Ovary (tissue), 3 donors: ENCODE measurements around the gene FNBP1.

Experiments
- POLR2A ChIP-seq: fragments of 450-650 bp; IDR thresholded peaks from one replicate; pipeline ENCODE4 v1.6.1; 2017; ENCODE audit warnings: antibody characterized with exemption, mild to moderate bottlenecking, moderate library complexity
- TF ChIP-seq, protein P1 (sequence below), 3 donors: fragments of 450-650 bp in 2 of 3; fragments of 200-600 bp in 1 of 3; IDR thresholded peaks; one replicate each; pipeline versions ENCODE4 v1.5.1 to v1.8.0; 2016 to 2022; ENCODE audit warnings: antibody characterized with exemption in 3 of 3, mild to moderate bottlenecking in 1 of 3
- donor health status: DM: no; HTN: no; CAD: no.

GRCh38 chr9:129996161-129996830, 46.7 kb downstream of the FNBP1 start:
- TF ChIP-seq, protein P1, sequence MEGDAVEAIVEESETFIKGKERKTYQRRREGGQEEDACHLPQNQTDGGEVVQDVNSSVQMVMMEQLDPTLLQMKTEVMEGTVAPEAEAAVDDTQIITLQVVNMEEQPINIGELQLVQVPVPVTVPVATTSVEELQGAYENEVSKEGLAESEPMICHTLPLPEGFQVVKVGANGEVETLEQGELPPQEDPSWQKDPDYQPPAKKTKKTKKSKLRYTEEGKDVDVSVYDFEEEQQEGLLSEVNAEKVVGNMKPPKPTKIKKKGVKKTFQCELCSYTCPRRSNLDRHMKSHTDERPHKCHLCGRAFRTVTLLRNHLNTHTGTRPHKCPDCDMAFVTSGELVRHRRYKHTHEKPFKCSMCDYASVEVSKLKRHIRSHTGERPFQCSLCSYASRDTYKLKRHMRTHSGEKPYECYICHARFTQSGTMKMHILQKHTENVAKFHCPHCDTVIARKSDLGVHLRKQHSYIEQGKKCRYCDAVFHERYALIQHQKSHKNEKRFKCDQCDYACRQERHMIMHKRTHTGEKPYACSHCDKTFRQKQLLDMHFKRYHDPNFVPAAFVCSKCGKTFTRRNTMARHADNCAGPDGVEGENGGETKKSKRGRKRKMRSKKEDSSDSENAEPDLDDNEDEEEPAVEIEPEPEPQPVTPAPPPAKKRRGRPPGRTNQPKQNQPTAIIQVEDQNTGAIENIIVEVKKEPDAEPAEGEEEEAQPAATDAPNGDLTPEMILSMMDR (IDR thresholded peaks at IDR 0.05) = no peak
- no peak for TF ChIP-seq POLR2A
